ENCODE measurements around the gene PEX10.

PEX10 gene

DNA sequence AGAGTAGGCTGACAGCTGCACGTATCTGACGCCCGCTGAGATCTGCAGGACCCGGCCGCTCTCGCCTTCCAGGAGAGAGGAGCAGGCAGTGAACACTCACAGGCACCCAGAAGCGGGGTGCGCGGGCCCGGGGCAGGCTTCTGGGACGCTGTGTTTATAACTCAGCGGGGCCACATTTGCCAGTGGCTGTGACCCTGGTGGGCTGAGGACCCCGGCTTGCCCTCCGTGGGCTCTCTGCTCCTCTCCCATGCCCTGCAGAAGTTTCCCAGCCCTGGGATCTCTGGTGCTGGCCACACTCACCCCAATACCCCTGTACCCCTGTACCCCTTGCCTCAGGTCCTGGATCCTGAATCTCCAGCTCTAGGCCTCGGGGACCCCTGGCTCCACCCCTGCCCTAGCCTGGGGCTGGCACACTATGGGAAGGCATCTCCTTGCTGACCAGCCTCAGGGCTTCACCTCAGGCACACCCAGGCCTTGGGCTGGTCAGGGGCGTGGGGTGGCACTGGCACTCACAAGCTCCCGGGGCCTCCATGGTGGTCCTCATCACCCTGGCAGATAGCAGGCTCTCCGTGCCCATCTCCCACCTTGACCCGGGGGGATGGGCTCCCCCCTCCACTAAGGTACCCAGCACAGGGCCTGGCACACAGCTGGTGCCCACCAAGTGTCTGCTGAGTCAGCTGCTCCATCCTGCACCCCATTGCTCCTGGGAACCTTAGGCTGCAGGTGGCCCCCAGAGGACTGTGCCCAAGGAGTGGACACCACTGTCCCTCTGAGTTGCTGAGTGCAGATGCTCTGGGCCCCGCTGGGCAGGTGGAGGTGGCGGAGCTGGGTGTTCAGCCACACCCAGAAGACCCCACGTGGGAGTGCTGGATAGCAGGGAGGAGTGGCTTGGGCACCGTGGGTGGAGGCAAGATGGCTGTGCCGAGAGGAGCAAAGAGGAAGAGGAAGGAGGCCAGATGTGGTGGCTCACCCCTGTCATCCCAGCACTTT is 53.4 kb downstream of the PEX10 start:
- no peak for FAIRE-seq
- no peak for TF ChIP-seq TAF1 (IDR thresholded peaks at IDR 0.05; ENCODE audit: low read depth, low read length)
- no peak for TF ChIP-seq SPI1 (IDR thresholded peaks at IDR 0.05; ENCODE audit: low read depth, low read length)
- no peak for TF ChIP-seq POLR2A (IDR thresholded peaks at IDR 0.05; ENCODE audit: low read depth, low read length)
- TF ChIP-seq PAX5 (IDR thresholded peaks at IDR 0.05; ENCODE audit: insufficient read depth, low read length, severe bottlenecking), result no peak
- no peak for TF ChIP-seq POLR2AphosphoS5 (IDR thresholded peaks at IDR 0.05; ENCODE audit: low read depth, low read length)
- no peak for TF ChIP-seq POU2F2 (IDR thresholded peaks at IDR 0.05; ENCODE audit: low read depth, low read length)
- no peak for DNase-seq (ENCODE audit: insufficient read length, low spot score)

- no peak for FAIRE-seq
- no peak for TF ChIP-seq POLR2AphosphoS5 (IDR thresholded peaks at IDR 0.05; ENCODE audit: low read depth, low read length)
- TF ChIP-seq POLR2A (IDR thresholded peaks at IDR 0.05; ENCODE audit: low read depth, low read length), result no peak
- TF ChIP-seq POU2F2 (IDR thresholded peaks at IDR 0.05; ENCODE audit: low read depth, low read length), result no peak
- no peak for TF ChIP-seq PAX5 (IDR thresholded peaks at IDR 0.05; ENCODE audit: insufficient read depth, low read length, severe bottlenecking)
- TF ChIP-seq TAF1 (IDR thresholded peaks at IDR 0.05; ENCODE audit: low read depth, low read length), result no peak
- no peak for DNase-seq (ENCODE audit: insufficient read length, low spot score)
Observed at GRCh38 chr1:2358072-2358471, 54.3 kb downstream of the PEX10 start.

DNA sequence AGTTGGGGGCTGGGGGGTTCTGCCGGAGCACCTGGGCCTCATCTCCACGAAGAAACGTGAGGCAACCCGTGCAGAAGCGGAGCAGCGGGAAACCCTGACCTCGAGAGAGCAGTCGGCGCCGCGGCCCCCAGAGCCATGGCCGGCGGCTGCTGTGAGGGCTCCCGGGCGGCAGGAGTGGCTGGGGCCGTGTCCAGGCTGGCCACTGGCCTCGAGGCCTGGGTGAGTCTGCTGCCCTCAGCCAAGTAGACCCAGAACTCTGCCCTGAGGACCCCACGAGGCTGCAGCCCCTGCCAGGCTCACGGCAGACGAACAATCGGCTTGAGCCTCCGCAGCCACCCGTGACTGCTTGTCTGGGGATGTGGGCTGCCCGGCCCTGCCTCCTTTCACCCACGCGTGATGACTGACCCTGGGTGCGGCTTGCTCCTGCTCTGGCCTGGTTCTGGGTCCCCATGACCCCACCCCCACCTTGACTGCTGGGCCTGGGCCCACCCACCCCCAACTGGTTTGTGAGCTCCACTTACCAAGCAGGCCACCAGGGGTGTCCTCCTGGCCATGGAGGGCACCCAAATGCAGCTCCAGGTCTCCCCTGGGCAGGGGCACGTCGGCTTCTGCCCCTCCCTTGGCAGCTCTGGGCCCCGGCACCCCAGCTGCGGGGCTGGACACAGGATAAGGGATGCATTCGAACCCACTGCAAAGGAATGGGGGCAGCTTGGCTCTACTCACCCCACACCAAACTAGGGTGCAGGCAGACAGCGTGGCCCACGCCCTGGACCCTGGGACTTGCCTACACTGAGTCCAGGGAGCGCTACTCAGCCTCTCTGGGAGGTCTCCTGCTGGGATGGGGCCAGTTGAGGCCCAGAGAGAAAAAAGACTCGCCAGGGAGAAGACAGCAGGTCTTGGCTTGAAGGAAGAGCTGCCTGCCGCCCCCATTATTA is 55.2 kb downstream of the PEX10 start:
- no peak for FAIRE-seq
- no peak for TF ChIP-seq POLR2AphosphoS5 (IDR thresholded peaks at IDR 0.05; ENCODE audit: low read depth, low read length)
- TF ChIP-seq SPI1 (IDR thresholded peaks at IDR 0.05; ENCODE audit: low read depth, low read length), result no peak
- no peak for TF ChIP-seq PAX5 (IDR thresholded peaks at IDR 0.05; ENCODE audit: insufficient read depth, low read length, severe bottlenecking)
- no peak for TF ChIP-seq POLR2A (IDR thresholded peaks at IDR 0.05; ENCODE audit: low read depth, low read length)
- TF ChIP-seq POU2F2 (IDR thresholded peaks at IDR 0.05; ENCODE audit: low read depth, low read length), result no peak
- TF ChIP-seq TAF1 (IDR thresholded peaks at IDR 0.05; ENCODE audit: low read depth, low read length), result no peak
- DNase-seq (ENCODE audit: insufficient read length, low spot score), result no peak

GRCh38 chr1:2356401-2356800 is 56.0 kb downstream of the PEX10 start:
- no peak for DNase-seq (ENCODE audit: insufficient read length, low spot score)
- no peak for TF ChIP-seq TAF1 (IDR thresholded peaks at IDR 0.05; ENCODE audit: low read depth, low read length)
- TF ChIP-seq POLR2AphosphoS5 (IDR thresholded peaks at IDR 0.05; ENCODE audit: low read depth, low read length), result no peak
- TF ChIP-seq SPI1 (IDR thresholded peaks at IDR 0.05; ENCODE audit: low read depth, low read length), result no peak
- no peak for FAIRE-seq

GRCh38 chr1:2355373-2356261 is 56.7 kb downstream of the PEX10 start:
- DNase-seq (ENCODE audit: insufficient read length, low spot score) (no peak), FAIRE-seq (no peak)
- TF ChIP-seq POU2F2 (IDR thresholded peaks at IDR 0.05; ENCODE audit: low read depth, low read length), result no peak
- TF ChIP-seq POLR2A (IDR thresholded peaks at IDR 0.05; ENCODE audit: low read depth, low read length), result no peak
- no peak for TF ChIP-seq POLR2AphosphoS5 (IDR thresholded peaks at IDR 0.05; ENCODE audit: low read depth, low read length)

- FAIRE-seq, result no peak
- DNase-seq (ENCODE audit: insufficient read length, low spot score), result no peak
- no peak for TF ChIP-seq TAF1 (IDR thresholded peaks at IDR 0.05; ENCODE audit: low read depth, low read length)
- TF ChIP-seq SPI1 (IDR thresholded peaks at IDR 0.05; ENCODE audit: low read depth, low read length), result no peak
- no peak for TF ChIP-seq POU2F2 (IDR thresholded peaks at IDR 0.05; ENCODE audit: low read depth, low read length)
- no peak for TF ChIP-seq POLR2AphosphoS5 (IDR thresholded peaks at IDR 0.05; ENCODE audit: low read depth, low read length)
- TF ChIP-seq PAX5 (IDR thresholded peaks at IDR 0.05; ENCODE audit: insufficient read depth, low read length, severe bottlenecking), result no peak
- TF ChIP-seq POLR2A (IDR thresholded peaks at IDR 0.05; ENCODE audit: low read depth, low read length), result no peak
Observed at GRCh38 chr1:2354511-2355372, 57.6 kb downstream of the PEX10 start.
